ENCODE results near the gene TMEM232. TPM values are rescaled to one million over a fixed set of nuclear protein-coding genes. Genes with fewer than 3 reads are reported as not detected.
"Not testable (repeated sequence)": the region's sequence is repeated elsewhere in the genome, so short reads cannot be mapped to it uniquely, and the experiment has no call there.

The TMEM232 gene
- total RNA-seq, 1 donor from 2014 or later: 1.6 TPM

DNA sequence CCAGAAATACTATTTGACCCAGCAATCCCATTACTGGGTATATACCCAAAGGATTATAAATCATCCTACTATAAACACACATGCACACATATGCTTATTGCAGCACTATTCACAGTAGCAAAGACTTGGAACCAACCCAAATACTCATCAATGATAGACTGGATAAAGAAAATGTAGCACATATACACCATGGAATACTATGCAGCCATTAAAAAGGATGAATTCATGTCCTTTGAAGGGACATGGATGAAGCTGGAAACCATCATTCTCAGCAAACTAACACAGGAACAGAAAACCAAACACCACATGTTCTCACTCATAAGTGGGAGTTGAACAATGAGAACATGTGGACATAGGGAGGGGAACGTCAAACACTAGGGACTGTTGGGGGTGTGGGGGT is 35.9 kb downstream of the TMEM232 start:
- intact Hi-C loops (cut with micrococcal nuclease); H3K27me3 Mint-ChIP-seq; H3K36me3 Mint-ChIP-seq (ENCODE audit: low read depth); DNase-seq; H3K4me3 Mint-ChIP-seq; H3K27ac Mint-ChIP-seq; H3K4me1 Mint-ChIP-seq: not testable (repeated sequence)
- H3K9me3 Mint-ChIP-seq: peaks cover 14% of the 10 kb centered on the region

DNA sequence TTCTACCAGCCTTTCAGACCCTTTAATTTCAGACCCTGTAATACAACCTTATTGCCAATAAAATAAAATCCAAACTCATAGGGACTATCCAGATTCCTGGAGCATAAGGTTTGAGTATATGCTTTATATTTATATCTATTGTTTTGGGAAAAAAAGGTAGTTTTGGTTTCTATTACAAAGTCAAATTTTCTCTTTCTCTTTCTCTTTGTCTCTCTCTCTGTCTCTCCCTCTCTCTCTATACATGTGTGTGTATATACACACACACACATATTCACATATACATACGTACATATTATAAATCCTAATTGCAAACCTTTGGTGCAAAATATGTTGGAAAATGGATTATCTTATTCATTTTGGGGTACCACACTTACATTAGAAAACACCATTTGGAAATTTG is 39.0 kb downstream of the TMEM232 start:
- H3K27me3 Mint-ChIP-seq: no peaks in the 10 kb centered on the region
- no peaks in the 10 kb centered on the region for H3K36me3 Mint-ChIP-seq (ENCODE audit: low read depth)
- intact Hi-C loops (cut with micrococcal nuclease): no loop called here
- no peak overlapping the region for H3K4me3 Mint-ChIP-seq
- H3K4me1 Mint-ChIP-seq: peaks cover 7% of the 10 kb centered on the region
- no peak for DNase-seq
- no peak overlapping the region for H3K27ac Mint-ChIP-seq
- peaks cover 15% of the 10 kb centered on the region for H3K9me3 Mint-ChIP-seq

DNA sequence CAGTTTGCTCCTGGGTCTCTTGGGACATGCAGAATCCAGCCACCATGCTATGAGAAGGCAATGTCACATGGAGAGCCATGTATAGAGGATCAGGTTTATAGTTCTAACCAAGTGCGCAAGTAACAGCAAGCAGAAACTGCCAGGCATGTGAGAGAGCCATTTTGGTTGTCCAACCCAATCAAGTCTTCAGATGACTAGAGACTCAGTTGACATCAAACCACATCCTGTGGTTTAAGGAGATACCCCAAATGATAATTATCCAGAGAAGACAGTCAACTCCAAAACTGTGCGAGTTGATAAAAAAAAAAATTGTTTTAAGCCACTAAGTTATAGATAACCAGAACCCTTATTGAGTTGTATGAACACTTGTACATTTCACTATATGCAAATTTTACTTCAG is 40.2 kb downstream of the TMEM232 start:
- Mint-ChIP-seq H3K9me3 (peaks cover 15% of the 10 kb centered on the region), H3K4me3 (no peak overlapping the region), H3K27me3 (peaks cover 4% of the 10 kb centered on the region), H3K4me1 (peaks cover 7% of the 10 kb centered on the region), H3K27ac (no peak overlapping the region), H3K36me3 (ENCODE audit: low read depth) (no peaks in the 10 kb centered on the region)
- intact Hi-C loops (cut with micrococcal nuclease): no loop called here
- no peak for DNase-seq

DNA sequence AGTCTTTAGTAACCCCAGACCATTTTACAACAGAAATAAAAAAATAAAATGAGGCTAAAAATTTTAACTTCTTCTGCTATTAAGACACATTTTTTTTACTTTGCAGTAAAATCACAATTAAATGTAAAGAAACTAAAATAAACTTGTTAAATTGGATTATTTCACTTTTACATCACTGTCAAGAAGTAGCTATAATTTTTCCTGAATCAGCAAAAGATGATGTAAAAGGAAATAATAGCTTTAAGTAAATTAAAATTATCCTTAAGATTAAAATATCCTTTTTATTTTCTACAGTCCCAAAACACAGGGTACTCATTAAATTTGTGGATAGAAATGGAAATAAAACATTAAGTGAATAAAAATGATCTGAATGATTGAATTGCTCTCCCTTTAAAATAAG is 44.5 kb downstream of the TMEM232 start:
- peaks cover 3% of the 10 kb centered on the region for H3K4me1 Mint-ChIP-seq
- DNase-seq: no peak
- no peak overlapping the region for H3K4me3 Mint-ChIP-seq
- H3K27ac Mint-ChIP-seq: no peak overlapping the region
- H3K36me3 Mint-ChIP-seq (ENCODE audit: low read depth): no peaks in the 10 kb centered on the region
- intact Hi-C loops (cut with micrococcal nuclease): no loop called here
- H3K9me3 Mint-ChIP-seq: peaks cover 10% of the 10 kb centered on the region
- H3K27me3 Mint-ChIP-seq: peaks cover 8% of the 10 kb centered on the region

DNA sequence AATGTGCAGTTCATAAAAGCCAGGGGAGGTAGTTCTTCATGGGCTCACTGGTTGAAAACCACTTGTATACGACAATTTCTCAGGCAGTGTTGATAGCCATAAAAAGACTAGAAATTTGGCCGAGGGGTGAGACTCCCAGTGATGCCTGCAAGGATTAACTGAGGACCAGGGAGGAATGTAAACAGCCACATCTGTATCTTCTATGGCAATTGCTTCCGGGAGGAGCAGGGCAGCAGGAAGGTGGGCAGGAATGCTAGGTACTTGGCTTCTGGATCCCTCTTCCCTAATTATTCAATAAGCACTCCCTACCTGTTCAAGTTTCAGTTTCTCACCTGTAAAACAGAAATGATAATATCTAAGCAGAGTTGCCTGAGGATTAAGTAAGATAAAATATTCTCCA is 45.4 kb downstream of the TMEM232 start:
- H3K27me3 Mint-ChIP-seq: peaks cover 8% of the 10 kb centered on the region
- H3K4me1 Mint-ChIP-seq: peaks cover 1% of the 10 kb centered on the region
- peaks cover 6% of the 10 kb centered on the region for H3K9me3 Mint-ChIP-seq
- DNase-seq: no peak
- H3K36me3 Mint-ChIP-seq (ENCODE audit: low read depth): no peaks in the 10 kb centered on the region
- H3K4me3 Mint-ChIP-seq: no peak overlapping the region
- no peak overlapping the region for H3K27ac Mint-ChIP-seq
- intact Hi-C loops (cut with micrococcal nuclease): no loop called here

DNA sequence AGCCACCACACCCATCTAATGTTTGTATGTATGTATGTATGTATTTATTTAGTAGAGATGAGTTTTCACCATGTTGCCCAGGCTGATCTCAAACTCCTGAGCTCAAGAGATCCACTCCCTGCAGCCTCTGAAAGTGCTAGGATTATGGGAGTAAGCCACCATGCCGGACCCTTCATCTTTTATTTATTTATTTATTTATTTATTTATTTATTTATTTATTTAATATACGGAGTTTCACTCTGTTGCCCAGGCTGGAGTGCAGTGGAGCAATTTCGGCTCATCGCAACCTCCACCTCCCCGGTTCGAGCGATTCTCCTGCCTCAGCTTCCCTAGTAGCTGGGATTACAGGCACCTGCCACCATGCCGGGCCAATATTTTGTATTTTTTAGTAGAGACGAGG is 49.9 kb downstream of the TMEM232 start:
- H3K27me3 Mint-ChIP-seq; H3K27ac Mint-ChIP-seq; H3K4me3 Mint-ChIP-seq; intact Hi-C loops (cut with micrococcal nuclease); H3K9me3 Mint-ChIP-seq; H3K36me3 Mint-ChIP-seq (ENCODE audit: low read depth); DNase-seq; H3K4me1 Mint-ChIP-seq: not testable (repeated sequence)

DNA sequence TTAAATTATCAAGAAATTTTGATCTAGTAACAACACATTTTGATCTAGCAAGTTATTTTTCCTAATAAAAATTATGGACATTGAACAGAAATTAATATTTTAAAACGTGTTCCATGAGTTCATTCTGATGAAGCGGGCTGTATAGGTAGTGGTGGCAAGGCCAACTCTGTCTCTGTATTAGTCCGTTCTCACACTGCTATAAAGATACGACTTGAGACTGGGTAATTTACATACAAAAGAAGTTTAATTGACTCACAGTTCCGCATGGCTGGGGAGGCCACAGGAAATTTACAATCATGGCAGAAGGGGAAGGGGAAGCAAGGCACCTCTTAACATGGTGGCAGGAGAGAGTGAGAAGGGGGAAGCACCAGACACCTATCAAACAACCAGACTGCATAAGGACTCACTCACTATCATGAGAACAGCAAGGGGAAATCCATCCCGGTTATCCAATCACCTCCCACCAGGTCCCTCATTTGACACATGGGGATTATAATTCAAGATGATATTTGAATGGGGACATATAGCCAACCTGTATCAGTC is 61.2 kb downstream of the TMEM232 start:
- H3K36me3 Mint-ChIP-seq (ENCODE audit: low read depth): no peaks in the 10 kb centered on the region
- H3K4me1 Mint-ChIP-seq: no peaks in the 10 kb centered on the region
- intact Hi-C loops (cut with micrococcal nuclease): no loop called here
- no peaks in the 10 kb centered on the region for H3K9me3 Mint-ChIP-seq
- no peaks in the 10 kb centered on the region for H3K27me3 Mint-ChIP-seq
- H3K27ac Mint-ChIP-seq: no peak overlapping the region
- no peak overlapping the region for H3K4me3 Mint-ChIP-seq
- DNase-seq: no peak

DNA sequence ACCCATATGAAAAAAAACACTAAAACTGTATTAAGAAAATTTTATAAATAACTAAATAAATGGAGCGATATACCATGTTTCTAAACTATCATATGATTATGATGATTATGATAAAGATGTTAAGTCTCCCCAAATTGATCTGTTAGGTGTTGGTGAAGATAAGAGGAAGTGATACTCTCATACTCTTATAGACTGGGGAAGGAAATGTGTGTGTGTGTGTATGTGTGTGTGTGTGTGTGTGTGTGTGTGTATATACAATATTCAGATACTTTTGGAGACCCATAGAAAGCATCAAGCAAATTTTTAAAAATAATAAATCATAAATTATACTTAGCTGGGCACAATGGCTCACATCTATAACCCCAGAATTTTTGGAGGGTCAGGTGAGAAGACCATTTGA is 62.9 kb downstream of the TMEM232 start:
- H3K9me3 Mint-ChIP-seq: no peaks in the 10 kb centered on the region
- H3K27ac Mint-ChIP-seq: no peak overlapping the region
- H3K36me3 Mint-ChIP-seq (ENCODE audit: low read depth): no peaks in the 10 kb centered on the region
- DNase-seq: no peak
- H3K27me3 Mint-ChIP-seq: no peaks in the 10 kb centered on the region
- no peaks in the 10 kb centered on the region for H3K4me1 Mint-ChIP-seq
- intact Hi-C loops (cut with micrococcal nuclease): no loop called here
- no peak overlapping the region for H3K4me3 Mint-ChIP-seq

DNA sequence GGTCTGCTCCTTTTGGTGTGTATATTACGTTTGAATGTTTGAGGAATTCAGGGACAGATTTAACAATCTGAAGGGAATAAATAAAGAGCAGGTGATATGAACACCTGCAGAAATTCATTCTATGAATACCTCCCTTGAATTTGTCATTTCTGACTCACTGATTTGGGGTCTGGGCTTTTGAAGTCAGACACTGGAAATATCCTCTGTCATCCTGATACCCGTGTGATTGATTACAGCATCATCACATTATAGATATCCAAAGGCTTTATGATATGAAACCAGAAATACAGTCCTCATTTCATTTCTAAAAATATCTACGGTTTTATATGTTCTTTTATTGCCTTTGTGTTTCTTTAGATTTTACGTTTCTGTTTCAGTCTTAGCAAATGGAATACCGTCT is 68.5 kb downstream of the TMEM232 start:
- no peak overlapping the region for H3K4me3 Mint-ChIP-seq
- no peaks in the 10 kb centered on the region for H3K36me3 Mint-ChIP-seq (ENCODE audit: low read depth)
- DNase-seq: no peak
- H3K9me3 Mint-ChIP-seq: no peaks in the 10 kb centered on the region
- H3K27me3 Mint-ChIP-seq: no peaks in the 10 kb centered on the region
- no peaks in the 10 kb centered on the region for H3K4me1 Mint-ChIP-seq
- no peak overlapping the region for H3K27ac Mint-ChIP-seq
- intact Hi-C loops (cut with micrococcal nuclease): no loop called here

DNA sequence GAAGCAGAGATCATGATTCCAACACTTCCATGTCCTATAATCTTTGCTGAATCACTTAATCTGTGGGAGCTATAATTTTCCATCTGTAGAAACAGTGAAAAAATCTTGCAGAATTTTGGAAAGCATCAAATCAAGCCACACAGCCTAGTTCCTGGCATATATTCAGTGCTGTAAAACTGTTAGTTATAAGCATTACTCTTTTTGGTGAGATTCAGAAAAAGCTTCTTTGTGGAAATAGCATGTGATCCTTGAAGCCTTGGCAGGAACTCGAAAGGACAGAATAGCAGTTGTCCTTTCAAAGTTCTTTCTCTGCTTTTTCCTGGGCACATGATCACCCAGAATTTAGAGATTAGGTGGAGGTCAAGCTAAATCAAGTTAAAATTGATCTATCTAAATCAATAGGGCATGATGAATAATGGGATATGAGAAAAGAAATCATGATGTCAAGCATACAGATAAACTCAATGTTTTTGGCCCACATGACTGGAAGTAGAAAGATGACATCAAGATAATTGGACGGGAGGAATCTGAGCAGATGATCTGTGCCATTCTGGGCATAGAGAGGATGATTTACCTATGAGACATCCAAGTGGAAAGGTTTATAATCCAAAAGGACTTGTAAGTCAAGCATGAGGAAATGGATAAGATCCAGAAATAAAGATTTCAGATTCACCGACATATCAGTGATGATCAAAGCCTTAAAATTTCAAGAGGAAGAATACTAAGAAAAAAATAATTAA is 73.1 kb downstream of the TMEM232 start:
- no peak overlapping the region for H3K27ac Mint-ChIP-seq
- H3K36me3 Mint-ChIP-seq (ENCODE audit: low read depth): no peaks in the 10 kb centered on the region
- no peaks in the 10 kb centered on the region for H3K4me1 Mint-ChIP-seq
- no peak for DNase-seq
- intact Hi-C loops (cut with micrococcal nuclease): no loop called here
- peaks cover 3% of the 10 kb centered on the region for H3K27me3 Mint-ChIP-seq
- no peaks in the 10 kb centered on the region for H3K9me3 Mint-ChIP-seq
- no peak overlapping the region for H3K4me3 Mint-ChIP-seq

DNA sequence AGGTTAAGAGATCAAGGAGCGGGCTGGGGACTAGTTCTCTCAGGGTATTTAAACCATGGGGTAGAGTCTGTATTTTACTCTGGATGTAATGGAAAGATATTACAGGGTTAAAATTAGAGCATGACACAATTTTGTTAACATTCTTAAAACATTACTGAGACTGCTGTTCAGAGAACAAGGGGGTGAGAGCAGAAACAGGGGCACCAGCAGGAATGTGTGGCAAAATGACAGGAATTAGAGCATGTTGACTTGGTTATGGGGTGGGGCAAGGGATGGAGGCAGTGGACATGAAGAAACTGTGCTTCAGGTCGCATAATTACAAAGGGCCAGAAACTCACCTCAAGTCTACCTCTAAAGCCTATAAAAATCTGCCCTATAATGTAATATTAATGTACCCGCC is 75.0 kb downstream of the TMEM232 start:
- Mint-ChIP-seq H3K27me3 (peaks cover 3% of the 10 kb centered on the region), H3K36me3 (ENCODE audit: low read depth) (no peaks in the 10 kb centered on the region), H3K4me3 (no peak overlapping the region), H3K27ac (no peak overlapping the region), H3K9me3 (no peaks in the 10 kb centered on the region), H3K4me1 (no peaks in the 10 kb centered on the region)
- no peak for DNase-seq
- intact Hi-C loops (cut with micrococcal nuclease): no loop called here

DNA sequence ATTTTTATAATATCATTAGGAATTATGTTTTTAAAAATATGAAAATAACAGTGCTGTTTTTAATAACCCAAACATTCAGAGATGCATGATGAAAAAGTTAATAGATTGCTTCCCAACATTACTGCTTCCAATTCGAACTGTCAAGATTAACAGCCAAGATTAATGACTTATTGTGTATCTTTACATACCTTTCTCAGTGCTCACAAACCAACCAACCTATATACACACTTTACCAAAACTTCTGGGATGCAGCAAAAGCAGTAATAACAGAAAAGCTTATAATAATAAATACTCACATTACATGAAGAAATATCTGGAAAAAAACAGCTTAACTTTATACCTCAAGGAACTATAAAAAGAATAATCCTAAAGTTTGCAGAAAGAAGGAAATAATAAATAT is 82.1 kb downstream of the TMEM232 start:
- no peak for DNase-seq
- Mint-ChIP-seq H3K27me3 (no peaks in the 10 kb centered on the region), H3K9me3 (no peaks in the 10 kb centered on the region), H3K4me1 (no peaks in the 10 kb centered on the region), H3K27ac (no peak overlapping the region), H3K4me3 (no peak overlapping the region), H3K36me3 (ENCODE audit: low read depth) (no peaks in the 10 kb centered on the region)
- intact Hi-C loops (cut with micrococcal nuclease): no loop called here

DNA sequence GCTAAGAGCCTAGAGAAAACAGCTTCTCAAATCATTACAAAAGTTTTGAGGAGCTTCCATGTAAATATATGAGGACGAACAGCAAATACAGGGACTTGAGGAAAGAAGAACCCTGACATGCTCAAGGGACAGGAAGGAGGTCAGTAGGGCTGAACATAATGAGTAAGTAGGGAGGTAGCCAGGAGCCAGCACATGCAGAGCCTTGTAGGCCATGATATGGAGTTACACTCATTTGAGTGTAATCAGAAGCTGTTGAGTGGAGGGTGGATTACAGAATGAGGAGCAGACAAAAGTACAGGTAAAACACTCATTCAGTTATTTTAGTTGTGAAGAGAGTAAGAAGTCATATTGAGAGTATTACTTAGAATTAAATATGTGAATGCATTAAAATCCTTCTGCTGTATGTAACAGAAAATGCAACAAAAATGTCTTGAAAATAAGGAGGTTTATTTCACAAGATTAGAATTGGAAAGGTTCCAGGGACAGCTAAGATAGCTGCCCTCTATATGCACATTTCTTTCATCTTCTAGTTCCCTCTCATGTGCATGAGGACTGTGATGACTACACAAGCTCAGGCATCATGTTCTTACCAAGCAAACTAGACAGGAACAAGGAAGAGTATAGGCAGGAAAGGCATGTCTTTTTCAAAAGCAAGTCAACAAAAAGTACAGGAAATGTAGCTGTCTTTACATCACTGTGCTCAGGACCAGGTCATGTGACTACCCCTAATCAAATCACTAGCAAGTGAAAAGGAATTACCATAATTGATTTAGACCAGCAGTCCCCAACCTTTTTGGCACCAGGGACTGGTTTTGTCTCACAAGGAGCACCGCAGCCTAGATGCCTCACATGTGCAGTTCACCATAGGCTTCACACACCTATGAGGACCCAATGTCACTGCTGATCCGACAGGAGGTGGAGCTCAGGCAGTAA is 87.2 kb downstream of the TMEM232 start:
- Mint-ChIP-seq H3K27ac (no peak overlapping the region), H3K9me3 (no peaks in the 10 kb centered on the region), H3K36me3 (ENCODE audit: low read depth) (no peaks in the 10 kb centered on the region), H3K27me3 (no peaks in the 10 kb centered on the region), H3K4me1 (peaks cover 3% of the 10 kb centered on the region), H3K4me3 (no peak overlapping the region)
- DNase-seq: no peak
- intact Hi-C loops (cut with micrococcal nuclease): no loop called here

DNA sequence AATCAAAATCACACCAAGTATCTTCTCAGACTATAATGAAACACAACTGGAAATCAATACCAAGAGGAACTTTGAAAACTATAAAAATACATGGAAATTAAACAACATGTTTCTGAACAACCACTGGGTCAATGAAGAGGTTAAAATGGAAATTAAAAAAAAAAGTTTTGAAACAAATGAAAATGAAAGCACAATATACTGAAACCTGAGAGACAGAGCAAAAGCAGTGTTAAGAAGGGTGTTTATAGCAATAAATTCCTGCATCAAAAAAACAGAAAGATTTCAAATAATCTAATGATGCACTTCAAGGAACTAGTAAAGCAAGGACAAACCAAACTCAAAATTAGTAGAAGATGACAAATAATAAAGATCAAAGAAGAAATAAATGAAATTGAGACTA is 92.0 kb downstream of the TMEM232 start:
- no peaks in the 10 kb centered on the region for H3K36me3 Mint-ChIP-seq (ENCODE audit: low read depth)
- peaks cover 5% of the 10 kb centered on the region for H3K4me1 Mint-ChIP-seq
- no peak overlapping the region for H3K4me3 Mint-ChIP-seq
- H3K27ac Mint-ChIP-seq: no peak overlapping the region
- intact Hi-C loops (cut with micrococcal nuclease): no loop called here
- no peaks in the 10 kb centered on the region for H3K27me3 Mint-ChIP-seq
- DNase-seq: no peak
- no peaks in the 10 kb centered on the region for H3K9me3 Mint-ChIP-seq
